MM.1S (cell line): Measurements from ENCODE around the gene PTPRN2.

Source experiments
- DNase-seq: peaks from one replicate; pipeline ENCODE4 v3.0.0-alpha.2; 2015
- H2AFZ ChIP-seq: fragments of 300-600 bp; sonication (generic); 2 replicates; pipeline ENCODE4 v1.6.0; 2016; ENCODE audit warnings: antibody characterized with exemption, low read length
- H3F3A ChIP-seq: fragments of 300-600 bp; sonication (generic); 2 replicates; pipeline ENCODE4 v1.6.1; 2016; ENCODE audit warnings: mild to moderate bottlenecking, antibody characterized with exemption, low read length, moderate library complexity, mixed read lengths; ENCODE audit not compliant: insufficient read depth
- H3K27ac ChIP-seq: fragments of 300-600 bp; sonication (generic); 2 replicates; pipeline ENCODE4 v1.5.1; 2016; ENCODE audit warnings: mild to moderate bottlenecking, low read length
- H3K27me3 ChIP-seq: fragments of 300-600 bp; sonication (generic); replicated peaks from 2 replicates; pipeline ENCODE4 v1.6.0; 2016; ENCODE audit warnings: low read length; ENCODE audit not compliant: insufficient read depth
- H3K36me3 ChIP-seq: fragments of 300-600 bp; sonication (generic); replicated peaks from 2 replicates; pipeline ENCODE4 v1.6.1; 2016; ENCODE audit warnings: mild to moderate bottlenecking, low read length, mixed read lengths; ENCODE audit not compliant: insufficient read depth
- H3K4me1 ChIP-seq: fragments of 300-600 bp; sonication (generic); 2 replicates; pipeline ENCODE4 v1.6.1; 2016; ENCODE audit warnings: low read length, mixed read lengths
- H3K4me2 ChIP-seq: fragments of 300-600 bp; sonication (generic); 2 replicates; pipeline ENCODE4 v1.6.0; 2016; ENCODE audit warnings: low read depth, low read length
- H3K4me3 ChIP-seq: fragments of 300-600 bp; sonication (generic); 2 replicates; pipeline ENCODE4 v1.5.1; 2016; ENCODE audit warnings: low read length, mixed read lengths
- H3K79me2 ChIP-seq: fragments of 300-600 bp; sonication (generic); 2 replicates; pipeline ENCODE4 v1.6.1; 2016; ENCODE audit warnings: mixed run types, low read length, mixed read lengths
- H3K9ac ChIP-seq: fragments of 300-600 bp; sonication (generic); 2 replicates; pipeline ENCODE4 v1.6.1; 2016; ENCODE audit warnings: low read length, mixed read lengths
- H3K9me2 ChIP-seq: fragments of 300-600 bp; sonication (generic); replicated peaks from 2 replicates; pipeline ENCODE4 v1.6.1; 2016; ENCODE audit warnings: mild to moderate bottlenecking, low read length, mixed read lengths; ENCODE audit not compliant: insufficient read depth
- H3K9me3 ChIP-seq: fragments of 300-600 bp; sonication (generic); replicated peaks from 2 replicates; pipeline ENCODE4 v1.6.1; 2016; ENCODE audit warnings: mild to moderate bottlenecking, low read length, mixed read lengths; ENCODE audit not compliant: insufficient read depth
- H4K20me1 ChIP-seq: fragments of 300-600 bp; sonication (generic); 2 replicates; pipeline ENCODE4 v1.6.1; 2016; ENCODE audit warnings: mild to moderate bottlenecking, low read length, moderate library complexity, mixed read lengths; ENCODE audit not compliant: insufficient read depth
- CTCF ChIP-seq: fragments of 300-600 bp; sonication (generic); IDR thresholded peaks from 2 replicates; pipeline ENCODE4 v1.5.1; 2016; ENCODE audit warnings: antibody characterized with exemption, low read length, mixed read lengths
- EZH2 ChIP-seq: fragments of 300-600 bp; sonication (generic); optimal IDR thresholded peaks from 2 replicates; pipeline ENCODE3; 2017; ENCODE audit warnings: low read depth, mild to moderate bottlenecking, antibody characterized with exemption, low read length, mixed read lengths
- EZH2phosphoT487 ChIP-seq: fragments of 300-600 bp; sonication (generic); IDR thresholded peaks from 2 replicates; pipeline ENCODE4 v1.6.1; 2018; ENCODE audit warnings: antibody characterized with exemption, low read length

Gene PTPRN2

DNA sequence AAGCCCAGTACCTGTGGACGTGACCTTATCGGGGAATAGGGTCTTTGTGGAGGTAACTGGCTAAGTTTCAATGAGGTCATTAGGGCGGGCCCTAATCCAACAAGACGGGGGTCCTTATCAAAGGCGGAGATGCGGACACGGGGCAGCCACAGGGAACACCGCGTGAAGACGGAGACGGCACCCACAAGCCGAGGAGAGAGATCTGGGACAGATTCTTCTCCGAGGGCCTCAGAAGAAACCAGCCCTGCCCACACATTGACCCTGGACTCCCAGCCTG lies 733.9 kb downstream of the PTPRN2 start:
- no peaks in the 10 kb centered on the region for H3K9me3 ChIP-seq
- 0 out of 2 replicates have a peak, but pooled peaks cover 8% of the 10 kb centered on the region for H3K4me1 ChIP-seq
- no peaks in the 10 kb centered on the region for H4K20me1 ChIP-seq
- no peak overlapping the region for H3K27ac ChIP-seq
- no peaks in the 10 kb centered on the region for H3K36me3 ChIP-seq
- TF ChIP-seq EZH2: no peak
- no peak for TF ChIP-seq EZH2phosphoT487
- no peak for TF ChIP-seq CTCF
- no peak overlapping the region for H2AFZ ChIP-seq
- H3K79me2 ChIP-seq: no peaks in the 10 kb centered on the region
- no peak overlapping the region for H3K4me3 ChIP-seq
- H3K9me2 ChIP-seq: no peaks in the 10 kb centered on the region
- H3K4me2 ChIP-seq: no peak overlapping the region
- H3K27me3 ChIP-seq: peaks cover 89% of the 10 kb centered on the region
- H3F3A ChIP-seq: no peaks in the 10 kb centered on the region
- no peak overlapping the region for H3K9ac ChIP-seq
- DNase-seq: no peak

DNA sequence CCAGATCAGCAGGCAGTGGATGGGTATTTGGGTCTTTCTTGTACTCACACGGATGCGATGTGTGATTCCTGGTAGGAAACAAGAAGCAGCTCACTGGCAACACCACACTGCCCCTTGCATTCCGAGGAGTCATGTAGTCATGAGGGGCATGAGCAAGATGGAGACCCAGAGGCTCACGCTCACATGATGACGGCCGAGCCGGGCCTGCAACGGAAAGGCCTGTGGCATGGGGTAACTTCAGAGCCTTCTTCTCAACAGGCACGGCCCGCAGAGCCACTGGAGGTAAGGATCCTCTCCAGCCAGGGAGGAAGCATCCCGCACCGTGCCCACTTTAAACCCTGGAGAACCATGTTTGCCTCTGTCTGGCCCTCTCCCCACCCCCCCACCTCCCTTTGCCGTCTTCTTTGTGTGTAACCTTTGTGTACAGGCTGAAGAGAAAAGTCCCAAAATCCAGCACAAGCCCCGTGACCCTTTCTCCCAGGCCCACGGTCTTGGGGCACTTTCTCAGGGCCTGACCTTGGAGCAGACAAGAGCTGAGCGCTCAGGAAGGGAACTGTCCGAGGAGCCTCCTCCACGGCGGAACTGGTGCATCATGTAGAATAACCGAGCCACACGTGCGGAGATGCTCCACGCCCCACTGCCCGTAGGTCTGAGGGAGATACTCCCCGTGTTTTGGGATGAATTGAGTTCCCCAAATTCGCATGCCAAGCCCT lies 734.4 kb downstream of the PTPRN2 start:
- no peaks in the 10 kb centered on the region for H3K9me2 ChIP-seq
- H2AFZ ChIP-seq: no peak overlapping the region
- H3K9me3 ChIP-seq: no peaks in the 10 kb centered on the region
- H4K20me1 ChIP-seq: no peaks in the 10 kb centered on the region
- DNase-seq: no peak
- no peaks in the 10 kb centered on the region for H3F3A ChIP-seq
- H3K79me2 ChIP-seq: no peaks in the 10 kb centered on the region
- 0 out of 2 replicates have a peak, but pooled peaks cover 8% of the 10 kb centered on the region for H3K4me1 ChIP-seq
- peaks cover 94% of the 10 kb centered on the region for H3K27me3 ChIP-seq
- no peak overlapping the region for H3K4me2 ChIP-seq
- H3K36me3 ChIP-seq: no peaks in the 10 kb centered on the region
- H3K9ac ChIP-seq: no peak overlapping the region
- TF ChIP-seq EZH2: no peak
- TF ChIP-seq EZH2phosphoT487: no peak
- no peak for TF ChIP-seq CTCF
- no peak overlapping the region for H3K27ac ChIP-seq
- no peak overlapping the region for H3K4me3 ChIP-seq

DNA sequence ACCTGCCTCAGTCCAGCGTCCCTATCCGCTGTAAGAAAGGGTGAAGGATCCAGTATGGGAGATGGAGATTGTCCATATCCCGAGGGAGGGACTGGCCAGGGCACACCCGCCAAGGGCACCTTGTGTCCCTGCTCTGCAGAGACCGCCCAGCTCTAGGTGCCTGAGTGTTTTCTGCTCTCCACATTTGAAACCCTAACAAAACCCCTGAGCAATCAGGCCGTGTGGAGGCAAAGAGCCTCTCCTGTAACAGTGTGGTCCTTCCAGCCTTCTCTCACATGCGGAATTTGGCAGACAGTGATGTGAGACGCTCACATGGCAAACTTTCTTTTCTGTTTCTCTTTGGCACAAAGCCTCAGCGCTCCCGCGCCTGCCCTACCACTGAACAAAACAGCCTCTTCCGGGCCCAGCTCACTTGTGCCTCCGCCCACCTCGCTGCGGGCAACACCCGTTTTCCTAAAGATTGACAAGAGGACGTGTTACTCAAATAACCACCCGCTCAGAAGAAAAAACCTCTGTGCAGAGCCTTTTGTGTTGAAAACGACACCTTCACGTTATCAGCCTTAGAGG lies 736.0 kb downstream of the PTPRN2 start:
- Histone ChIP-seq H3K4me1 (0 out of 2 replicates have a peak, but pooled peaks cover 8% of the 10 kb centered on the region), H3K4me2 (peak overlapping the region; percentile 92), H2AFZ (peak overlapping the region; percentile 81), H3K9me2 (no peaks in the 10 kb centered on the region), H3K27ac (no peak overlapping the region), H3K36me3 (no peaks in the 10 kb centered on the region), H3K27me3 (peaks cover 86% of the 10 kb centered on the region), H3K4me3 (peak overlapping the region; percentile 62), H3K79me2 (no peaks in the 10 kb centered on the region), H3K9me3 (no peaks in the 10 kb centered on the region), H3F3A (no peaks in the 10 kb centered on the region), H4K20me1 (no peaks in the 10 kb centered on the region), H3K9ac (peak overlapping the region; percentile 7; the same call in 1 of the 2 replicates)
- DNase-seq: peak; percentile 77
- TF ChIP-seq EZH2: no peak
- no peak for TF ChIP-seq CTCF
- TF ChIP-seq EZH2phosphoT487: no peak
